ENCODE measurements around the gene PSMB10.

DNA sequence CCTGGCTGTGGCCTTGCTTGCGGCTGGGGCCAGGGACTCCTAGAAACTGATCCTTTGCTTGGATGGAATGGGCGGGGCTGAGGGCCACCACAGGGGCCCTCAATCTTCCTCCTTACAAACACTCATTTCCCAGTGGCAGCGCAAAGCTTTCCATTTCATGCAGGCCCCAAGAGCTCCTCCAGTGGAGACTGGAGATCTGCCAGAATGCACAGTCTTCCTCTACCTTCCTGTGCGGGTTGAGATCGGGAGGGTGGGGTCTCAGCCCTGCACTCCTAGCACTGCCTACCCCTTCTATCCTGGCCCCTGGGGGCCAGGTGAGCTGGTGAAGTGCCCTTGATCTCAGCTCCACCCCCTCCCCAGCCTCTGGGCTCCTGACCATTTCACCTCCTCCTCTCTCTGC lies 50.3 kb downstream of the PSMB10 start:
- TF ChIP-seq POLR2A (IDR thresholded peaks at IDR 0.05) (no peak), CTCF (IDR thresholded peaks at IDR 0.05) (no peak)

Measured in body of pancreas (tissue), 4 donors.